Lower leg skin (tissue), 4 donors: ENCODE measurements around the gene RSPRY1. TPM values are rescaled to one million over a fixed set of nuclear protein-coding genes. Genes with fewer than 3 reads are reported as not detected.

Experiments used
- DNase-seq, 2 donors: peaks; one replicate each; pipeline ENCODE4 v3.0.0-alpha.2; 2019; ENCODE audit warnings: low spot score in 2 of 2
- H3K4me3 ChIP-seq: fragments of 200-600 bp; sonication (generic); 2 replicates; pipeline ENCODE4 v1.5.1; 2017; ENCODE audit warnings: mild to moderate bottlenecking, low read depth; ENCODE audit not compliant: poor library complexity, severe bottlenecking
- CTCF ChIP-seq, 3 donors: fragments of 450-650 bp; IDR thresholded peaks; one replicate each; pipeline ENCODE4 v1.5.1; 2016; ENCODE audit warnings: antibody characterized with exemption in 3 of 3, mild to moderate bottlenecking in 3 of 3, moderate library complexity in 2 of 3
- POLR2A ChIP-seq, 2 donors: fragments of 450-650 bp; IDR thresholded peaks; one replicate each; pipeline ENCODE4 v1.6.1; 2016 to 2017; ENCODE audit warnings: antibody characterized with exemption in 2 of 2, mild to moderate bottlenecking in 1 of 2, moderate library complexity in 1 of 2
- WGBS, 2 donors: methylation state at CpG; one replicate each; pipeline ENCODE4 v1.1.5; 2018; 5-methylcytosine and 5-hydroxymethylcytosine counted together
- intact Hi-C: fragments of 100-400 bp; cut with DNase I; formaldehyde crosslinking; loops from one replicate; pipeline ENCODE4 v1.15.0; 2023; ENCODE audit warnings: low total_unique reads
- total RNA-seq, 4 donors: library from RNA; depleted of rRNA; stranded (reverse); fragments of >200 nt; gene quantifications; one replicate each; pipeline ENCODE4 v1.1.0, GENCODE V29; 2016

RSPRY1 gene
- total RNA-seq, 4 donors from 2014 or later = 23.8 to 31.2 (median 26.8) TPM

- 75 to 78% methylated on average over 16 of the region's 16 CpGs for WGBS, 2 donors
- DNase-seq = no peak
- H3K4me3 ChIP-seq = no peak overlapping the region
- intact Hi-C loops = loop anchor here (10.0 kb wide), 1 partner anchor 177 kb away; the partner anchor contains the start of gene CETP
- TF ChIP-seq CTCF (IDR thresholded peaks at IDR 0.05) (no peak), POLR2A (IDR thresholded peaks at IDR 0.05) (no peak)
Observed at GRCh38 chr16:57141822-57142631, 44.1 kb upstream of the RSPRY1 start.

- 73 to 78% methylated on average over 14 of the region's 14 CpGs for WGBS, 2 donors
- intact Hi-C loops = loop anchor here (10.0 kb wide), 1 partner anchor 179 kb away; the partner anchor contains the start of gene CETP
- DNase-seq = peak in 1 of 2 donors; percentile 82
- TF ChIP-seq CTCF (IDR thresholded peaks at IDR 0.05) (no peak), POLR2A (IDR thresholded peaks at IDR 0.05) (no peak)
- no peak overlapping the region for H3K4me3 ChIP-seq
Observed at GRCh38 chr16:57143149-57143921, 42.8 kb upstream of the RSPRY1 start.

- TF ChIP-seq CTCF (IDR thresholded peaks at IDR 0.05) (no peak), POLR2A (IDR thresholded peaks at IDR 0.05) (no peak)
- intact Hi-C loops = loop anchor here (10.0 kb wide), 1 partner anchor 179 kb away; the partner anchor contains the start of gene CETP
- WGBS, 2 donors = 83 to 92% methylated on average over 2 of the region's 2 CpGs
- no peak for DNase-seq
- H3K4me3 ChIP-seq = no peak overlapping the region
Observed at GRCh38 chr16:57144027-57144426, 42.1 kb upstream of the RSPRY1 start.

- no peak overlapping the region for H3K4me3 ChIP-seq
- DNase-seq = peak in 1 of 2 donors; percentile 73
- WGBS, 2 donors = 85 to 89% methylated on average over 14 of the region's 14 CpGs
Observed at GRCh38 chr16:57145046-57146021, 40.8 kb upstream of the RSPRY1 start.

More at GRCh38 chr16:57145046-57146021, 40.8 kb upstream of the RSPRY1 start:
- no peak for TF ChIP-seq CTCF (IDR thresholded peaks at IDR 0.05)
- no peak for TF ChIP-seq POLR2A (IDR thresholded peaks at IDR 0.05)
- intact Hi-C loops = loop anchor here (10.0 kb wide), 1 partner anchor 181 kb away; the partner anchor contains the start of gene CETP
